Endodermal cell (in vitro differentiated cells): ENCODE measurements around the gene CHST11. TPM values are rescaled to one million over a fixed set of nuclear protein-coding genes. Genes with fewer than 3 reads are reported as not detected.

Source experiments
- DNase-seq: peaks from one replicate; pipeline ENCODE4 v3.0.0-alpha.2; 2017
- H3K27ac ChIP-seq: 2 replicates; pipeline ENCODE4 v1.5.1; 2013; ENCODE audit warnings: mild to moderate bottlenecking, low read depth, low read length, moderate library complexity
- H3K27me3 ChIP-seq: 2 replicates; pipeline ENCODE4 v1.6.1; 2013; ENCODE audit warnings: mild to moderate bottlenecking, low read length, moderate library complexity; ENCODE audit not compliant: insufficient read depth, control insufficient read depth, poor library complexity, severe bottlenecking
- H3K36me3 ChIP-seq: 2 replicates; pipeline ENCODE4 v1.7.0; 2013; ENCODE audit warnings: mild to moderate bottlenecking, low read length, moderate library complexity; ENCODE audit not compliant: control insufficient read depth, insufficient read depth
- H3K4me1 ChIP-seq: one replicate; pipeline ENCODE4 v1.7.0; 2013; ENCODE audit warnings: low read length; ENCODE audit not compliant: control insufficient read depth, insufficient read depth
- H3K4me3 ChIP-seq: 2 replicates; pipeline ENCODE4 v1.5.1; 2013; ENCODE audit warnings: mild to moderate bottlenecking, low read length, moderate library complexity
- H3K9ac ChIP-seq: 2 replicates; pipeline ENCODE4 v1.6.1; 2013; ENCODE audit warnings: mild to moderate bottlenecking, low read length, moderate library complexity; ENCODE audit not compliant: poor library complexity, severe bottlenecking; ENCODE audit errors: extremely low read depth
- H3K9me3 ChIP-seq: 2 replicates; pipeline ENCODE4 v1.6.1; 2013; ENCODE audit warnings: mild to moderate bottlenecking, low read length, moderate library complexity; ENCODE audit not compliant: control insufficient read depth
- H3K27ac Mint-ChIP-seq: 2 replicates; pipeline ENCODE4 v1.8.0; 2020; ENCODE audit warnings: mixed read lengths
- H3K27me3 Mint-ChIP-seq: 2 replicates; pipeline ENCODE4 v1.8.0; 2021; ENCODE audit warnings: mild to moderate bottlenecking, mixed read lengths; ENCODE audit not compliant: insufficient read depth
- H3K36me3 Mint-ChIP-seq: 2 replicates; pipeline ENCODE4 v1.8.0; 2020; ENCODE audit warnings: low read depth, mixed read lengths
- H3K4me1 Mint-ChIP-seq: 2 replicates; pipeline ENCODE4 v1.8.0; 2020; ENCODE audit warnings: mixed read lengths
- H3K4me3 Mint-ChIP-seq: 2 replicates; pipeline ENCODE4 v1.8.0; 2020; ENCODE audit warnings: mild to moderate bottlenecking, moderate library complexity, mixed read lengths
- H3K9me3 Mint-ChIP-seq: 2 replicates; pipeline ENCODE4 v1.8.0; 2020; ENCODE audit warnings: mild to moderate bottlenecking, mixed read lengths
- CTCF ChIP-seq: fragments of 200-600 bp; sonication (generic); conservative IDR thresholded peaks from 2 replicates; pipeline ENCODE4 v1.5.0; 2021; ENCODE audit warnings: antibody characterized with exemption, mild to moderate bottlenecking
- WGBS, 2 experiments: methylation state at CpG; one replicate each; pipeline versions ENCODE4 v1.1.5 to v1.1.7; 2013; ENCODE audit warnings: missing lambda C conversion rate in 2 of 2, mixed read lengths in 1 of 2; ENCODE audit not compliant: insufficient coverage in 1 of 2, insufficient read length in 1 of 2; 5-methylcytosine and 5-hydroxymethylcytosine counted together
- total RNA-seq, 2 donors: library from RNA; stranded (reverse); fragmentation: NEBNext Ultra II Directional in 1 of 2; extraction: Animal tissue kit (Norgen Biotek cat#: 25700) in 1 of 2; gene quantifications; 2 replicates in 1 of 2; 3 replicates in 1 of 2; pipeline ENCODE4 v1.2.1, GENCODE V29; 2021

Gene CHST11
- total RNA-seq, 2 donors from 2014 or later: 30.7 to 36.2 TPM

- Histone ChIP-seq H3K4me3 (no peak overlapping the region), H3K27me3 (no peaks in the 10 kb centered on the region), H3K9me3 (no peaks in the 10 kb centered on the region), H3K36me3 (no peaks in the 10 kb centered on the region), H3K27ac (no peak overlapping the region), H3K9ac (no peak overlapping the region), H3K4me1 (peaks cover 3% of the 10 kb centered on the region)
- WGBS, 2 experiments: 100% methylated on average over 1 of the region's 1 CpG
- H3K4me1 Mint-ChIP-seq: peaks cover 34% of the 10 kb centered on the region
- no peaks in the 10 kb centered on the region for H3K27me3 Mint-ChIP-seq
- H3K9me3 Mint-ChIP-seq: no peaks in the 10 kb centered on the region
- TF ChIP-seq CTCF: no peak
- H3K36me3 Mint-ChIP-seq: no peaks in the 10 kb centered on the region
- no peak overlapping the region for H3K4me3 Mint-ChIP-seq
- no peak overlapping the region for H3K27ac Mint-ChIP-seq
- DNase-seq: no peak
Measured at GRCh38 chr12:104516821-104517220, 60.1 kb downstream of the CHST11 start.

GRCh38 chr12:104517880-104518279 lies 61.1 kb downstream of the CHST11 start:
- H3K27ac Mint-ChIP-seq: no peak overlapping the region
- no peaks in the 10 kb centered on the region for H3K27me3 Mint-ChIP-seq
- peaks cover 33% of the 10 kb centered on the region for H3K4me1 Mint-ChIP-seq
- 98 to 99% methylated on average over 7 to 10 of the region's 10 CpGs for WGBS, 2 experiments
- H3K27ac ChIP-seq: no peak overlapping the region
- no peaks in the 10 kb centered on the region for H3K36me3 Mint-ChIP-seq
- H3K4me1 ChIP-seq: peaks cover 3% of the 10 kb centered on the region
- TF ChIP-seq CTCF: no peak
- no peak for DNase-seq
- H3K9me3 Mint-ChIP-seq: no peaks in the 10 kb centered on the region
- no peaks in the 10 kb centered on the region for H3K36me3 ChIP-seq
- H3K4me3 ChIP-seq: no peak overlapping the region
- H3K4me3 Mint-ChIP-seq: no peak overlapping the region
- H3K9me3 ChIP-seq: no peaks in the 10 kb centered on the region
- H3K9ac ChIP-seq: no peak overlapping the region
- no peaks in the 10 kb centered on the region for H3K27me3 ChIP-seq

GRCh38 chr12:104519190-104520019 lies 62.7 kb downstream of the CHST11 start:
- Histone ChIP-seq H3K4me1 (peaks cover 8% of the 10 kb centered on the region), H3K9ac (no peak overlapping the region), H3K9me3 (no peaks in the 10 kb centered on the region), H3K36me3 (no peaks in the 10 kb centered on the region), H3K4me3 (no peak overlapping the region), H3K27me3 (no peaks in the 10 kb centered on the region), H3K27ac (no peak overlapping the region)
- no peak overlapping the region for H3K4me3 Mint-ChIP-seq
- H3K4me1 Mint-ChIP-seq: peaks cover 40% of the 10 kb centered on the region
- no peaks in the 10 kb centered on the region for H3K9me3 Mint-ChIP-seq
- no peak overlapping the region for H3K27ac Mint-ChIP-seq
- TF ChIP-seq CTCF: no peak
- WGBS, 2 experiments: 96 to 100% methylated on average over 2 to 7 of the region's 7 CpGs
- H3K27me3 Mint-ChIP-seq: no peaks in the 10 kb centered on the region
- DNase-seq: peak; percentile 34
- H3K36me3 Mint-ChIP-seq: no peaks in the 10 kb centered on the region
